Activated CD8-positive, alpha-beta T cell treated with anti-CD3 and anti-CD28 coated beads for 36 hours (primary cell): ENCODE measurements around the gene OR2S2. TPM values are rescaled to one million over a fixed set of nuclear protein-coding genes. Genes with fewer than 3 reads are reported as not detected.

Source experiments
- ATAC-seq: fragments of 200-7000 bp; cut with Tn5 transposase; one replicate; pipeline ENCODE4 v1.10.0; 2021; ENCODE audit warnings: mild to moderate bottlenecking, moderate library complexity
- CTCF ChIA-PET: fragments of 350-600 bp; sonication (Branson Sonifier 250); formaldehyde crosslinking; loops from one replicate; lab custom pipeline; 2021; ENCODE audit warnings: antibody characterized with exemption; lab: Charles Lee
- POLR2A ChIA-PET: fragments of 350-600 bp; sonication (Branson Sonifier 250); formaldehyde crosslinking; loops from one replicate; lab custom pipeline; 2021; ENCODE audit warnings: antibody characterized with exemption; lab: Charles Lee
- DNase-seq: peaks from one replicate; pipeline ENCODE4 v3.0.0-alpha.2; 2020
- H3K27ac Mint-ChIP-seq: one replicate; pipeline ENCODE4 v1.8.0; 2021; ENCODE audit warnings: mild to moderate bottlenecking, mixed read lengths
- H3K27me3 Mint-ChIP-seq: one replicate; pipeline ENCODE4 v1.8.0; 2021; ENCODE audit warnings: mixed read lengths
- H3K36me3 Mint-ChIP-seq: one replicate; pipeline ENCODE4 v1.8.0; 2021; ENCODE audit warnings: low read depth, mixed read lengths
- H3K4me1 Mint-ChIP-seq: one replicate; pipeline ENCODE4 v1.8.0; 2021; ENCODE audit warnings: low read depth, mixed read lengths
- H3K4me3 Mint-ChIP-seq: one replicate; pipeline ENCODE4 v1.8.0; 2021; ENCODE audit warnings: mild to moderate bottlenecking, moderate library complexity, mixed read lengths
- H3K9me3 Mint-ChIP-seq: one replicate; pipeline ENCODE4 v1.8.0; 2021; ENCODE audit warnings: mixed read lengths
- intact Hi-C: fragments of 100-400 bp; cut with micrococcal nuclease; formaldehyde crosslinking; loops from one replicate; pipeline ENCODE4 v1.10.0; 2022
- total RNA-seq, 2 experiments: library from RNA; stranded (reverse); gene quantifications; one replicate each; pipeline ENCODE4 v1.2.3, GENCODE V29; 2021
- TF ChIP-seq, protein P1 (sequence below): fragments of 200-600 bp; IDR thresholded peaks from one replicate; pipeline ENCODE4 v1.8.0; 2022; ENCODE audit warnings: antibody characterized with exemption, mild to moderate bottlenecking

Gene OR2S2
- total RNA-seq, 2 experiments from 2014 or later, result not detected

DNA sequence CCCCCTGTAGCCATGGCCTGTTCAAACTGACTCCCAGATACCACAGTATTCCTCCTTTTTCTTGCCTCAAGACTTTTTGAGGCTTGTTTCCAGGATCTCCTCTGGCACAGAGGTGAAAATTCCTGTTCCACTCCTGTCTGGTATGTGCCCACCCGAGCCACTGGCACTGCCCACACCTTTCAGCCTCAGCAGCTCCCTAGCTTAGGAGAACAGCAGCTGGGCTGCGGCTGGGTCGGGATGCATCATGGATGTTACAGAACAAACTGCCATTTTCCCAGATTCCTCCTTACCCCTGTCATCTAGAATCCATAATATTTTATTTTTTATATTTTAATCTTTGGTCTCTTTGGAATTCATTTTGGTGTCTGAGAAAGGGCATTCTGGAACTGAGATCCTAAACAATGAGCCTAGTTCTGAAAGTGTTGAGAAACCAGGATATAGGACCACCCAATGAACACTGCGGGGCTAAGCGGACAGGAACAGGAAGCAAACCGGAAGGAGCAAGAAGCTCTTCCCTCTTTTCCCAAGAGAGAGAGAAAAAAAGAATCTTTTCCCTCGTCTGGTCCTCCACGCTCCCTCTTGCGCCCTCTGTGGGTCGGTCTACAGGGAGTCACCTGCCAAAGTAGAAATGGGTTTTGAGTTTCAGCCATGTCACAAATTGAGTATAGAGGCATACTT is 12.5 kb downstream of the OR2S2 start:
- ChIA-PET POLR2A (no interaction called here), CTCF (interaction anchor here (0.6 to 9.4 kb wide), 34 partner anchors 9 to 400 kb away, joined by 3 to 147 read pairs (median 4); partner anchors contain the start of genes HRCT1, OR2S2 and SPAAR)
- Mint-ChIP-seq H3K9me3 (no peaks in the 10 kb centered on the region), H3K36me3 (no peaks in the 10 kb centered on the region), H3K4me3 (no peak overlapping the region), H3K27me3 (no peaks in the 10 kb centered on the region), H3K4me1 (peaks cover 20% of the 10 kb centered on the region), H3K27ac (no peak overlapping the region)
- TF ChIP-seq, protein P1, sequence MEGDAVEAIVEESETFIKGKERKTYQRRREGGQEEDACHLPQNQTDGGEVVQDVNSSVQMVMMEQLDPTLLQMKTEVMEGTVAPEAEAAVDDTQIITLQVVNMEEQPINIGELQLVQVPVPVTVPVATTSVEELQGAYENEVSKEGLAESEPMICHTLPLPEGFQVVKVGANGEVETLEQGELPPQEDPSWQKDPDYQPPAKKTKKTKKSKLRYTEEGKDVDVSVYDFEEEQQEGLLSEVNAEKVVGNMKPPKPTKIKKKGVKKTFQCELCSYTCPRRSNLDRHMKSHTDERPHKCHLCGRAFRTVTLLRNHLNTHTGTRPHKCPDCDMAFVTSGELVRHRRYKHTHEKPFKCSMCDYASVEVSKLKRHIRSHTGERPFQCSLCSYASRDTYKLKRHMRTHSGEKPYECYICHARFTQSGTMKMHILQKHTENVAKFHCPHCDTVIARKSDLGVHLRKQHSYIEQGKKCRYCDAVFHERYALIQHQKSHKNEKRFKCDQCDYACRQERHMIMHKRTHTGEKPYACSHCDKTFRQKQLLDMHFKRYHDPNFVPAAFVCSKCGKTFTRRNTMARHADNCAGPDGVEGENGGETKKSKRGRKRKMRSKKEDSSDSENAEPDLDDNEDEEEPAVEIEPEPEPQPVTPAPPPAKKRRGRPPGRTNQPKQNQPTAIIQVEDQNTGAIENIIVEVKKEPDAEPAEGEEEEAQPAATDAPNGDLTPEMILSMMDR, result peak; percentile 96
- intact Hi-C loops, result no loop called here
- ATAC-seq (peak; percentile 79), DNase-seq (peak; percentile 81)

DNA sequence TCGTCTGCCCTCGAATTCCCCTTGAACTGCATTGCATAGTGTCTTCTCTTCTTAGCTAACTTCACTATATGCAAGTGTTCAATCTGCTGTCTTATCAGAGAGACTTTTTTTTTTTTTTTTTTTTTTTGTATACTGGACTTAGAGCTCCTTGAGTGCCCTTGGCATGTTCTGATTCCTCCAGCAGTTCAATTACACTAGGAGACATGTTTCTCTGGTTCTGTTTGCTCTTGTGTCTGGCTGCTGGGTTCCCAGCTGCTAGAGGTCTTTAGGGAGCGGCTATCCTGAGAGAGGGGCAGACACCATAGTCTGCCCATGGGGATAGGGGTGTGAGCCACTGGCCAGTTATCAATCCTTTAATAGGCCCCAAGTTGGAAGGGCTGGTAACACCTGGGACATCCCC is 13.1 kb downstream of the OR2S2 start:
- Mint-ChIP-seq H3K27me3 (no peaks in the 10 kb centered on the region), H3K36me3 (no peaks in the 10 kb centered on the region), H3K4me3 (no peak overlapping the region), H3K4me1 (peaks cover 26% of the 10 kb centered on the region), H3K27ac (no peak overlapping the region), H3K9me3 (no peaks in the 10 kb centered on the region)
- intact Hi-C loops, result loop anchor here (5.0 kb wide), 1 partner anchor 38 kb away; the partner anchor contains the start of genes HRCT1 and SPAAR
- no peak for DNase-seq
- TF ChIP-seq, protein P1, result no peak
- CTCF ChIA-PET, result interaction anchor here (0.8 to 9.4 kb wide), 32 partner anchors 8 to 400 kb away, joined by 3 to 147 read pairs (median 4); partner anchors contain the start of genes HRCT1, OR2S2 and SPAAR
- no peak for ATAC-seq
- POLR2A ChIA-PET, result interaction anchor here (0.6 kb wide), 1 partner anchor 878 kb away, joined by 3 read pairs; no protein-coding TSS in a partner anchor

DNA sequence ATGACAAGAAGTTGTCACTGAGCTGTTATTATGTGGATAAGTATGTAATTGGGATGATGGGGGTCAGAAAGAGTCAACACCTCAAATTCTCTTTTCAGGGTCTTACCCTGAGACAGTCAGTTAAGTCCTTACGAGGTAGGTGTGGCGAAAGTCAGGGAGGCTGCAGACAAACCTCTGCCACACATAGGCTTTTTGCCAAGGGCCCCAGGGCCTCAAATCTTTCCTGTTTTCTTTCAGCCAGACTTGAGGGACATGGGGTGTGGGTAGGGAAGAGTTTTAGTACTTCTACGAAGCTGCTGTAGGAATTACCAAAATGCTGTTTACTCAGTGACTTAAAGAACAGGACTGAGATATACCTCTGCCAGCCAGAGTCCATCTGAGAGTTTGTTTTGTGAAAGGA is 13.8 kb downstream of the OR2S2 start:
- ChIA-PET CTCF (interaction anchor here (0.9 to 9.4 kb wide), 23 partner anchors 8 to 223 kb away, joined by 3 to 147 read pairs (median 5); partner anchors contain the start of genes HRCT1, OR2S2 and SPAAR), POLR2A (interaction anchor here (0.6 kb wide), 1 partner anchor 877 kb away, joined by 3 read pairs; no protein-coding TSS in a partner anchor)
- ATAC-seq (no peak), DNase-seq (no peak)
- intact Hi-C loops, result loop anchor here (5.0 kb wide), 1 partner anchor 37 kb away; the partner anchor contains the start of genes HRCT1 and SPAAR
- no peak overlapping the region for H3K4me3 Mint-ChIP-seq
- TF ChIP-seq, protein P1, result no peak
- H3K4me1 Mint-ChIP-seq, result peaks cover 29% of the 10 kb centered on the region
- H3K36me3 Mint-ChIP-seq, result no peaks in the 10 kb centered on the region
- no peaks in the 10 kb centered on the region for H3K9me3 Mint-ChIP-seq
- no peaks in the 10 kb centered on the region for H3K27me3 Mint-ChIP-seq
- no peak overlapping the region for H3K27ac Mint-ChIP-seq

DNA sequence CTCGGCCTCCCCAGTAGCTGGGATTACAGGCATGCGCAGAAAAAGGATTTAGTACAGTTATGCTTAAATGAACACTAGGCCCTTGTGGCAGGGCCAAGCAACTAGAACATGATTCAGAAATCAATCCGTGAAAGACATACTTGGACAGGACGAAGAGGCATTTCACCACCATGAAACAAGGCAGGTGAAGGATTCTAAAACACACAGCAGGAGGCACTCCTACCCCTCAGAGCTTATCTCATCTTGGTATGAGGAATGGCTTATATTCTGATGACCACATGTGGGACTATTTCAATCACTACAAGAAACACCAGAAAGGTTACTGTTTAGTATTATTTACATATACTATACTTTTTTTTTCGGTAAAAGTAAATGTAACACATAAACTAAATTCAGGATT is 15.7 kb downstream of the OR2S2 start:
- TF ChIP-seq, protein P1, result no peak
- Mint-ChIP-seq H3K4me1 (peaks cover 39% of the 10 kb centered on the region), H3K36me3 (no peaks in the 10 kb centered on the region), H3K9me3 (peaks cover 2% of the 10 kb centered on the region), H3K27ac (no peak overlapping the region), H3K27me3 (no peaks in the 10 kb centered on the region), H3K4me3 (no peak overlapping the region)
- DNase-seq (no peak), ATAC-seq (no peak)
- intact Hi-C loops, result loop anchor here (5.0 kb wide), 1 partner anchor 35 kb away; the partner anchor contains the start of genes HRCT1 and SPAAR
- ChIA-PET POLR2A (interaction anchor here (0.7 kb wide), 1 partner anchor 95 kb away, joined by 5 read pairs; the partner anchor contains the start of gene RECK), CTCF (interaction anchor here (0.8 to 9.4 kb wide), 5 partner anchors 14 to 116 kb away, joined by 3 to 147 read pairs (median 29); partner anchors contain the start of genes HRCT1, OR2S2 and SPAAR)
